ENCODE data around the gene LINGO4.

DNA sequence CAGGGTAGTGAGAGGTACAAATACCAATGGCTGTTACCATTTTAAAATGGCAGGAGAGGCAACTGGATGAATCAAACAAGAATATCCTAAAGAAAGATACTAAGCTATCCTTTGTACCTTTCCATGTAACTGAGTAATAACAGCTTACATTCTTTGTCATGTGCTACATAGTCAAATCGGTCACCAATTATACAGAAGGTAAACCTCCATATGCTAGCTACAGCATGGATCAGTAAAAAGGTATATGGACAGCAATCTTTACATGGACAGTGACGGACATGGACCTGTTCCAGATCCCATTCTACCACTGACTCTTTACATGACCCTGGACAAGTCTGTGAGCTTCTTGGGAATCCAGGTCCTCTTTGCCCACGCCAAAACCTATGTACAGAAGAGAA lies 28.6 kb downstream of the LINGO4 start:
- TF ChIP-seq CTCF (conservative IDR thresholded peaks at IDR 0.05) (no peak), ZFX (IDR thresholded peaks at IDR 0.05) (no peak)
